ENCODE measurements around the gene GCK. TPM values are rescaled to one million over a fixed set of nuclear protein-coding genes. Genes with fewer than 3 reads are reported as not detected.

Gene GCK
- total RNA-seq, 2 experiments from 2014 or later = 0.53 to 1.3 TPM

DNA sequence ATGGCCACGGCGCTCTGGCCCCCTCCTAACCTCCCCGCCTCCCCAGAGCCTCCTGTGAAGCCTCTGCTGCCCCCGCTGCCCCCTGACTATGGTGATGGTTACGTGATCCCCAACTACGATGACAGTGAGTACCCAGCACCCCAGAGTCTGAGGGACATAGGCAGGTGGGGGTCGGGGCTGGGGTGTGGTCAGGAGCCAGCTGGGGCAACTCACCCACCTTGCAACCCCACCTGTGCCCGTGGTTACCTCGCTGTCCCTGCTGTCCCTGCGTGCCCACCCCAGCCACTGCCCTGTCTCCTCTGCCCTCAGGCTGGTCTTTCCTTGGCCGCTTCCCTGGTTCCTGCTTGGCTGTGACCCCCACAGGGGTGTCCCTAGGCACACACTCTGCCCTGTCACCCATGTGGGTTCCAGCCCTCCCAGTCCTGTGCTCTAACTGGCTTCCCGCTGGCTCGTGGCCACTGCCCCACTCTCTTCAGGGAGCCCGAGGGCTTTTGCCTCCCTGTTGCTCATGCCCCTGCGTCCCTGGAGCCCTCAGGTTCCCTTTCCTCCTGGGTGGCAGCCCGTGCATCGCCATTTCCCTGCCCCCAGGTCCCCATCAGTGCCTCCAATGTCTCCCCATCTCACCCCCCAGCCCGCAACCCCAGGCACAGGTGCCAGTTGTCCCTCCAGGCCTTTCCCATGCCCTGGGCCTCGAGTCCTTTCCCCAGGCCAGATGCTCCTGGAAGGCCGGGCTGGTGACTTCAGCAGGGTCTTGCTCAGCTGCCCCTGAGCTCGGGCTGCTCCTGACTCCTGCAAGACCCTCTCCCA is 81.1 kb downstream of the GCK start:
- no peak overlapping the region for H3K4me3 Mint-ChIP-seq
- peaks cover 17% of the 10 kb centered on the region for H3K36me3 Mint-ChIP-seq (ENCODE audit: low read depth)
- H3K27ac Mint-ChIP-seq = no peak overlapping the region
- peaks cover 2% of the 10 kb centered on the region for H3K27me3 Mint-ChIP-seq
- DNase-seq = no peak
- intact Hi-C loops (cut with DNase I, micrococcal nuclease) = no loop called here
- H3K4me1 Mint-ChIP-seq = peaks cover 12% of the 10 kb centered on the region
- no peaks in the 10 kb centered on the region for H3K9me3 Mint-ChIP-seq (ENCODE audit: low read depth)
- ChIA-PET POLR2A (no interaction called here), CTCF (no interaction called here)
- ATAC-seq = no peak

DNA sequence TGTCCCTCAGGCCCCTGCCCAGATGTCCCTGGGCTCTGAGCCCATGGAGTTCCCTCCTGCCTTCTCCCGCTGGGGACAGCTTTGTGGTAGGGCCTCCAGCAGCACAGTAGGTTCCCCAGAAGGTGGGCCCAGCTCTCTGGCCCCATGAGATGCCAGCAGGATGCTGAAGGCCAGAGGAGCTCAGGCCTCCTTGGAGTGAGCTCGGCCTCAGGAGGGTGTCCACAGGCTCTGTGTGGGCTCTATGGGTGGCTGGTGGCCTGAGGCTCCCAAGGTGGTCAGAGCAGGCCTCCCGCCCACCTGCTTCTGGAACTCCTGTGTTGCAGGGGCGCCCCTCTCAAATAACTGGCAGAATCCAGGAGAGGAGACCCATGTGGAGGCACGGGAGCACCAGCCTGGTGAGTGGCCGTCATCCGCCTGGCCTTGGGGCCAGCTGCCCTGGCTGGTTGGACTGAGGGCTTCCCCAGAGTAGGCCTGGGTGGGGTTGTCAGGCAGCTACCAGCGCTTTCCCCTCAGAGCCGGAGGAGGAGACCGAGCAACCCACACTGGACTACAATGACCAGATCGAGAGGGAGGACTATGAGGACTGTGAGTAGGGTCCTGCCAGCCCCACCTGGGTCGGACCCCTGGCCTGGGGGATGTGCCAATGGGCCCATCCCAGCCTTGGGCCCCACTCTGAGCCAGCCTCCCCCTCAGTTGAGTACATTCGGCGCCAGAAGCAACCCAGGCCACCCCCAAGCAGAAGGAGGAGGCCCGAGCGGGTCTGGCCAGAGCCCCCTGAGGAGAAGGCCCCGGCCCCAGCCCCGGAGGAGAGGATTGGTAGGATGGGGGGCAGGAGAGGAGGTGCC is 81.9 kb downstream of the GCK start:
- no peak for ATAC-seq
- peaks cover 4% of the 10 kb centered on the region for H3K27me3 Mint-ChIP-seq
- peaks cover 11% of the 10 kb centered on the region for H3K36me3 Mint-ChIP-seq (ENCODE audit: low read depth)
- H3K4me3 Mint-ChIP-seq = no peak overlapping the region
- CTCF ChIA-PET = no interaction called here
- no peak overlapping the region for H3K27ac Mint-ChIP-seq
- DNase-seq = no peak
- POLR2A ChIA-PET = no interaction called here
- intact Hi-C loops (cut with DNase I, micrococcal nuclease) = no loop called here
- no peaks in the 10 kb centered on the region for H3K9me3 Mint-ChIP-seq (ENCODE audit: low read depth)
- peaks cover 12% of the 10 kb centered on the region for H3K4me1 Mint-ChIP-seq

DNA sequence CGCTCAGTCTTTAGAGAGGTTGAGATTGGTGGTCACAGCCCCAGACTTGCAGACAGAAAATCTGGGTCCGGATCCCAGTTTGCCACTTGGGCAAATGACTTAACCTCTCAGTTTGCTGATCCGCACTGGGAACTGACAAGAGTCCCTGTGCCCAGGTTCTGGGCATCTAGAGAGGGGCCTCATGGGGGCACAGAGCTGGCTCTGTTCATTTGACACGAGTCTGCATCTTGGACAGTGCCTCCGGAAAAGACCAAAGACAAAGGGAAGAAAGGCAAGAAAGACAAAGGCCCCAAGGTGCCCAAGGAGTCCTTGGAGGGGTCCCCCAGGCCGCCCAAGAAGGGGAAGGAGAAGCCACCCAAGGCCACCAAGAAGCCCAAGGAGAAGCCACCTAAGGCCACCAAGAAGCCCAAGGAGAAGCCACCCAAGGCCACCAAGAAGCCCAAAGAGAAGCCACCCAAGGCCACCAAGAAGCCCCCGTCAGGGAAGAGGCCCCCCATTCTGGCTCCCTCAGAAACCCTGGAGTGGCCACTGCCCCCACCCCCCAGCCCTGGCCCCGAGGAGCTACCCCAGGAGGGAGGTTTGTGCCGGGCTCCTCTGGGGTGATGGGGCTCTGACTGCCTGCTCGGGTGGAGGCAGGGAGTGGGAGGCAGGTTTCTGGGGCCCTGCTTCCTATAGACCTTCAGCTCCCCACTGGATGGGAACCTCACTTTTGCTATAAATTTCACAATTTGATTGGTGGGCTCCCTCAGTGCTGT is 82.8 kb downstream of the GCK start:
- no peak overlapping the region for H3K27ac Mint-ChIP-seq
- ChIA-PET CTCF (interaction anchor here (0.7 kb wide), 1 partner anchor 19 kb away, joined by 4 read pairs; no protein-coding TSS in a partner anchor), POLR2A (no interaction called here)

DNA sequence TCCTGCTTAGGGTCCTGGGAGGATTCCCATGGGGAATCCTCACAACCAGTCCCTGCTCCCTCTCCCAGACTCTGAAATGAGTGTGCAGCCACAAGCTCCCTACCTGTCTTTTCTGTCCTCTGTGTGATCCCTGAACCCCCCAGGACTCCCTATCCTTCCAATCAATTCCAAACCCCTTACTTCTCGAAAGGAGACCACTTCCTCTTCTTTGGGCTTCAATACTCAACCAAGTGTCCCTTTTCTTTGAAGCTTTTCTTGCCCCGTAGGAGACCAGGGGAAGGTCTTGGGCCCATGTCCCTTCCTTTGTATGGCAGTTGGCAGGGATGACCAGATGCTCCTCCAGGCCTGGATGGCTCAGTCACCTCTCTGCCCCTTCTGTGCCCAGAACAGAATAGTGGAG is 83.4 kb downstream of the GCK start:
- H3K4me1 Mint-ChIP-seq = peaks cover 12% of the 10 kb centered on the region
- ATAC-seq = no peak
- H3K27me3 Mint-ChIP-seq = peaks cover 4% of the 10 kb centered on the region
- DNase-seq = no peak
- H3K36me3 Mint-ChIP-seq (ENCODE audit: low read depth) = peaks cover 3% of the 10 kb centered on the region
- no peaks in the 10 kb centered on the region for H3K9me3 Mint-ChIP-seq (ENCODE audit: low read depth)
- POLR2A ChIA-PET = no interaction called here
- CTCF ChIA-PET = no interaction called here
- no peak overlapping the region for H3K27ac Mint-ChIP-seq
- intact Hi-C loops (cut with DNase I, micrococcal nuclease) = loop anchor here in 1 of 2 experiments (2.0 kb wide), 1 partner anchor 23 kb away; the partner anchor contains the start of gene POLM
- peak overlapping the region; percentile 76 for H3K4me3 Mint-ChIP-seq

More for the DNA sequence above, 82.8 kb downstream of the GCK start:
- Mint-ChIP-seq H3K4me3 (no peak overlapping the region), H3K27me3 (peaks cover 4% of the 10 kb centered on the region), H3K4me1 (peaks cover 12% of the 10 kb centered on the region), H3K9me3 (ENCODE audit: low read depth) (no peaks in the 10 kb centered on the region), H3K36me3 (ENCODE audit: low read depth) (peaks cover 3% of the 10 kb centered on the region)
- DNase-seq (no peak), ATAC-seq (no peak)
- intact Hi-C loops (cut with DNase I, micrococcal nuclease) = no loop called here

DNA sequence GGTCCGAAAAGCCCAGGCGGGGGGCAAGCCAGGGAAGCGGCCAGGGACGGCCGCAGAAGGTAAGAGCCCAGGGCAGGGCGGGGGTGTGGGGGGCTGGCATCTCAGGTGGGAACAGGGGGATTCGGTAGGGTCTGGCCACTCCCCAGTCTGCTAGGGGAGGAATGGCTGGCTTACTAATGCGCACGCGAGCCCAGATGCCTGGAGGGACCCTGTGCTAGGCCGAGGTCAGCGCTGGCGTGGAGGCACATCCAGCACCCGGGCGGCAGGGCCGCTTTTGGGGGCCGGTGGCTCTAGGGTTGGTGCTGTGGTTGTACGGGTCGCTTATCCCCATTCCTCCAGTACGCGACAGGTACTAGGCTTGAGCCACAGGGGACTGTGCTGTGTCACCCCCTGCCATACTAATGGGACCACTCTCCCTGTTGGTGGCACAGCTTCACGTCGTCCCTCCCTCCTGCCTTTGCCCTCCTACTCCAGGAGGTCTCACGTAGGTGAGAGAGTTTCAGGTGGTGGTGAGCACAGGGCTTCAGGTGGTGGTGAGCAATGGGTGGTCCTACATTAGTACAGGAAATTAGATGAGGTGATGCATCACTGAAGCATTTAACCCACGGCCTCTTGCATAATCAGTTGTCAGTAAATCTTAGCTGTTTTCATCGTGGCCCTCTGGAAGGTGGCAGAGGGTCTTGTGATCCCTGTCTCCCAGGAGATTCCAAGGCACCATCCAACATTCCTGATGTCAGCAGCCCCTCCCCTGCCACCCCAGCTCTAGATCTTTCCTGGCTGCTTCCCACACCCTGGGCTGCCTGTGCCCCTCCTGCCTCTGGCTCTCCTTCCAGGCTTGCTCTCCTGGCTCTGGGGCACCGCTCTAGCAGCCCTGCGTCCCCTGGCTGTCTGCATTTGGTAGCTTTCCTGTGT is 84.1 kb downstream of the GCK start:
- intact Hi-C loops (cut with DNase I, micrococcal nuclease) = loop anchor here in 1 of 2 experiments (1.0 to 2.0 kb wide), 2 partner anchors 18 to 22 kb away; partner anchors contain the start of genes POLD2 and POLM
- ChIA-PET CTCF (interaction anchor here (0.6 kb wide), 2 partner anchors 89 to 379 kb away, joined by 3 read pairs; no protein-coding TSS in a partner anchor), POLR2A (no interaction called here)
- Mint-ChIP-seq H3K27ac (peak overlapping the region; percentile 43), H3K36me3 (ENCODE audit: low read depth) (peaks cover 3% of the 10 kb centered on the region), H3K4me3 (peak overlapping the region; percentile 76), H3K27me3 (peaks cover 4% of the 10 kb centered on the region), H3K9me3 (ENCODE audit: low read depth) (no peaks in the 10 kb centered on the region), H3K4me1 (peaks cover 12% of the 10 kb centered on the region)
- DNase-seq (peak; percentile 36), ATAC-seq (peak; percentile 39)

DNA sequence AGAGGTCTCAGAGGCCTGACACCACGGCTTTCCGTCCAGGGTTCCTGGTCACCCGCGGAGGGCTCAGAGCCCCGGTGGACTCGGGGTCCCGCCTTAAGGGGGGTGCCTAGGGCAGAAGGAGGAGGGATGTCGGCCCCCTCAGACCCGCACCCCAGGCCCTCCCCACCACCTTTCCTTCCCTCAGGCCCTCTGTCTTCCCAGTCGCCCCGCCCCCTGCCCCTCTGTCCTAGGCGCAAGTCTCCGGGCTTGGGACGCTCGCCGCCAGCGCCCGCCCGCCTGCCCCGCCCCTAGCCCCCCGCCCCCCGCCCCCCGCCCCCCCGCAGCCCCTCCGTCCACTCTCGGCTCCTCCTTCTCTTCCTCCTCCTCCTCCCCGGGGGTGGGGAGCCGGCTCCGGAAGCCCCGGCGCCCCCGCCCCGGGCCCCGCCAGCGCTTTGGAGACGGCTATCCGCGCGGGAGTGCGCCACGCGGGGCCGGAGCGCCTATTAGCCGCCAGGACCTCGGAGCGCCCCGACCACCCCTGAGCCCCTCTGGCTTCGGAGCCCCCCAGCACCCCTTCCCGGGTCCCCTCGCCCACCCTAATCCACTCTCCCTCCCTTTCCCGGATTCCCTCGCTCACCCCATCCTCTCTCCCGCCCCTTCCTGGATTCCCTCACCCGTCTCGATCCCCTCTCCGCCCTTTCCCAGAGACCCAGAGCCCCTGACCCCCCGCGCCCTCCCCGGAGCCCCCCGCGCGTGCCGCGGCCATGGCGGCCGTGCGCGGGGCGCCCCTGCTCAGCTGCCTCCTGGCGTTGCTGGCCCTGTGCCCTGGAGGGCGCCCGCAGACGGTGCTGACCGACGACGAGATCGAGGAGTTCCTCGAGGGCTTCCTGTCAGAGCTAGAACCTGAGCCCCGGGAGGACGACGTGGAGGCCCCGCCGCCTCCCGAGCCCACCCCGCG is 85.0 kb downstream of the GCK start, which contains the start of gene AEBP1:
Gene AEBP1 (plus strand): TSS at position 423 of the 937 bp plus-strand sequence. CDS start 321 bp downstream, at position 744.
- Mint-ChIP-seq H3K9me3 (ENCODE audit: low read depth) (no peaks in the 10 kb centered on the region), H3K36me3 (ENCODE audit: low read depth) (peaks cover 3% of the 10 kb centered on the region), H3K4me3 (peak within 1 kb of the TSS; percentile 76), H3K27ac (peak within 1 kb of the TSS; percentile 43), H3K27me3 (peaks cover 4% of the 10 kb centered on the region), H3K4me1 (peaks cover 12% of the 10 kb centered on the region)
- peak; percentile 68 for ATAC-seq
- intact Hi-C loops (cut with DNase I, micrococcal nuclease) = loop anchor here in 1 of 2 experiments (1.0 to 2.0 kb wide), 2 partner anchors 19 to 21 kb away; partner anchors contain the start of genes POLD2 and POLM
- peak; percentile 59 for DNase-seq
- ChIA-PET CTCF (no interaction called here), POLR2A (no interaction called here)

DNA sequence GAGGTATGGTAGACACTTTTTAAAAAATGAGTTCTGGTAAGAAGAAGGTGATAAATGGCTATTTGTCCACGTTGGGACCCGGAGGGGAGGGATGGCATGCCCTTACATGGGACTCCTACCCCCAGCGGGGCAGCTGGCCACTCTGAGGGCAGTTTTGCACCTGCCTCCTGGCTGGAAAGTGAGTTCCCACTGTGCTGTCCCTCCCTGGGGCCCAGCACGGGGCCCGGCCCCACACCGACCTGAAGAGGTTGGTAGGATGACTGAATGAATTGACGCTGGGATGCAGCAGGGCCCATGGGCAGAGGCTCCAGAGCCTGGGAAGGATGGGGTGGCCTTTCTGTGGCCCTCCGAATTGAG is 85.7 kb downstream of the GCK start:
- Mint-ChIP-seq H3K4me3 (peak overlapping the region; percentile 58), H3K4me1 (peaks cover 12% of the 10 kb centered on the region), H3K27ac (no peak overlapping the region), H3K27me3 (peaks cover 4% of the 10 kb centered on the region), H3K9me3 (ENCODE audit: low read depth) (no peaks in the 10 kb centered on the region), H3K36me3 (ENCODE audit: low read depth) (peaks cover 3% of the 10 kb centered on the region)
- CTCF ChIA-PET = interaction anchor here (1.3 kb wide), 1 partner anchor 22 kb away, joined by 3 read pairs; no protein-coding TSS in a partner anchor
- POLR2A ChIA-PET = no interaction called here
- DNase-seq (no peak), ATAC-seq (no peak)
- intact Hi-C loops (cut with DNase I, micrococcal nuclease) = no loop called here

DNA sequence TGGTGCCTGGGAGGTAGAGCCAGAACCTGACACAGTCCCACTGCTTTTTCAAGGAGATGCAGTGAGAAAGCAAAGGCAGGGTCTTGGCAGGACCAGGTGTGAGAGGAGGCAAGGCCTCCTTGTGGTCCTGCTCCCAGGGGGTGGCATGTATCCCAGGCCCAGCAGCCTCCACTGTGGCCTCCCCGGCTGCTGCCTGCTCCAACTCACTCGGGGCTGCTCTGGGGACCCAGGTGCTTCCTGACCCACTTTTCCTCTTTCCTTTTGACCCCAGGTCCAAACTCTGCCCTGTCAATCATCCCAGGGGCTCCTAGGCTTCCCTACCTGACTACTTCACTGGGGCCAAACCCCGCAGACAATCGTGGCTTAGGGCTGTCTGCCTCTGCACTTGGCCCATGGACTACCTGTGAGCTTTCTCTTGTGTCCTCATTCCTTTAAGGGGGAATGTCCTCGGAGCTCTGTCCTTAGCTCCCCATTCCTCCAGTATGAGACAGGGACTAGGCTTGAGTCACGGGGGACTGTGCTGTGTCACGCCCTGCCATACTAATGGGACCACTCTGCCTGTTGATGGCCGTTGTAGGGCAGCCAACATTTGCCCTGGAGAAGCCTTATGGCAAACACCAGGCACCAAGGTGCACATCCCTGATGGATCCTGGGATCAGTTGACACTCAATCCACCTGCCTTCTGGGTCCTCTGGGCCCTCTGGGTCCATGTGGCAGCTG is 86.2 kb downstream of the GCK start:
- peaks cover 12% of the 10 kb centered on the region for H3K4me1 Mint-ChIP-seq
- intact Hi-C loops (cut with DNase I, micrococcal nuclease) = no loop called here
- no peaks in the 10 kb centered on the region for H3K9me3 Mint-ChIP-seq (ENCODE audit: low read depth)
- no peak overlapping the region for H3K27ac Mint-ChIP-seq
- no peak for DNase-seq
- ATAC-seq = no peak
- peak overlapping the region; percentile 58 for H3K4me3 Mint-ChIP-seq
- ChIA-PET CTCF (interaction anchor here (1.3 kb wide), 1 partner anchor 23 kb away, joined by 3 read pairs; no protein-coding TSS in a partner anchor), POLR2A (no interaction called here)
- peaks cover 4% of the 10 kb centered on the region for H3K27me3 Mint-ChIP-seq
- H3K36me3 Mint-ChIP-seq (ENCODE audit: low read depth) = peaks cover 3% of the 10 kb centered on the region

DNA sequence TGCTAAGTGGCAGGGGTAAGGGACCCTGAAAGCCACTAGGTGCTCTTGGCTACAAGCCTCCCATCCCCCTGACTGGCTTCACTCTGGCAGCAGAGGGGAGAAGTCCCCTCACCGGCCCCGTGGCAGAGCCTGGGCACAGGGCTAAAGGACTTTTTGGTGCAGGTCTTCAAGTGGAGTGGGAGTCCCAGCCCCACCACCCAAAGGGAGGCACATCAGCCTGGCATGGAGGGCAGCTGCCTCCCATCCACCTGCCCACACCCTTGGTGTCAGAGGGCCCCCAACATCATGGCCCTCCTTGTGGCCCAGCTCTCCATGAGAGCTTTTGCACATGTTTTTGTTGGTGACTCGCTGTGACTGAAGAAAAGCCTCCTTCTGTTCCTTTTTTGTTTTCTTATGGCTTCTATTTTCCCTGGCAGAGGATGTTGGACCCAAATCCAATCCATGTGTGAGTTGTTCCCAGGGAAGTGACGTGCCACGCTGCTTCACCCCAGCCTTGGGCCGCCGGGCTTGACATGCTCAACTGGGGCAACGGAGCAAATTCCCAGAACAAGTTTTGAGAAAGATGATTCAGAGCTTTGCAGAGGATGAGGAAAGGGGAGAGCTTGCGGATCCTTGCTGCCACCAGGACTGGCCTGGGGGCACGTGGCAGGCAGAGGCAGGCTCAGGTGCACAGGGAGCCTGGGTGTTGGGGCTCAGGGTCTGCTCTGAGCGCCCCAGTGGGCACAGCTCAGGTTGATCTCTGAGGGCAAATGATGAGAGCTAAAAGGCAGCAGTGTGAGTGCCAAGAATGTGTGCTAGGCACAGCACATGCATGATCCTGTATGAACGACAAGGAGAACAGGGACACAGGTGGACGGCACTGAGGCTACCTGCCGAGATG is 87.0 kb downstream of the GCK start:
- CTCF ChIA-PET = interaction anchor here (1.3 kb wide), 1 partner anchor 24 kb away, joined by 3 read pairs; no protein-coding TSS in a partner anchor
- H3K27ac Mint-ChIP-seq = no peak overlapping the region
- ATAC-seq = no peak
- no peak for DNase-seq
- H3K36me3 Mint-ChIP-seq (ENCODE audit: low read depth) = peaks cover 3% of the 10 kb centered on the region
- intact Hi-C loops (cut with DNase I, micrococcal nuclease) = no loop called here
- H3K9me3 Mint-ChIP-seq (ENCODE audit: low read depth) = no peaks in the 10 kb centered on the region
- POLR2A ChIA-PET = no interaction called here
- H3K4me3 Mint-ChIP-seq = no peak overlapping the region
- peaks cover 18% of the 10 kb centered on the region for H3K4me1 Mint-ChIP-seq
- H3K27me3 Mint-ChIP-seq = peaks cover 4% of the 10 kb centered on the region
